MM.1S (cell line): Measurements from ENCODE around the gene IGF1R.

Experiments used
- DNase-seq: peaks from one replicate; pipeline ENCODE4 v3.0.0-alpha.2; 2015
- H2AFZ ChIP-seq: fragments of 300-600 bp; sonication (generic); 2 replicates; pipeline ENCODE4 v1.6.0; 2016; ENCODE audit warnings: antibody characterized with exemption, low read length
- H3F3A ChIP-seq: fragments of 300-600 bp; sonication (generic); 2 replicates; pipeline ENCODE4 v1.6.1; 2016; ENCODE audit warnings: mild to moderate bottlenecking, antibody characterized with exemption, low read length, moderate library complexity, mixed read lengths; ENCODE audit not compliant: insufficient read depth
- H3K27ac ChIP-seq: fragments of 300-600 bp; sonication (generic); 2 replicates; pipeline ENCODE4 v1.5.1; 2016; ENCODE audit warnings: mild to moderate bottlenecking, low read length
- H3K27me3 ChIP-seq: fragments of 300-600 bp; sonication (generic); replicated peaks from 2 replicates; pipeline ENCODE4 v1.6.0; 2016; ENCODE audit warnings: low read length; ENCODE audit not compliant: insufficient read depth
- H3K36me3 ChIP-seq: fragments of 300-600 bp; sonication (generic); replicated peaks from 2 replicates; pipeline ENCODE4 v1.6.1; 2016; ENCODE audit warnings: mild to moderate bottlenecking, low read length, mixed read lengths; ENCODE audit not compliant: insufficient read depth
- H3K4me1 ChIP-seq: fragments of 300-600 bp; sonication (generic); 2 replicates; pipeline ENCODE4 v1.6.1; 2016; ENCODE audit warnings: low read length, mixed read lengths
- H3K4me2 ChIP-seq: fragments of 300-600 bp; sonication (generic); 2 replicates; pipeline ENCODE4 v1.6.0; 2016; ENCODE audit warnings: low read depth, low read length
- H3K4me3 ChIP-seq: fragments of 300-600 bp; sonication (generic); 2 replicates; pipeline ENCODE4 v1.5.1; 2016; ENCODE audit warnings: low read length, mixed read lengths
- H3K79me2 ChIP-seq: fragments of 300-600 bp; sonication (generic); 2 replicates; pipeline ENCODE4 v1.6.1; 2016; ENCODE audit warnings: mixed run types, low read length, mixed read lengths
- H3K9ac ChIP-seq: fragments of 300-600 bp; sonication (generic); 2 replicates; pipeline ENCODE4 v1.6.1; 2016; ENCODE audit warnings: low read length, mixed read lengths
- H3K9me2 ChIP-seq: fragments of 300-600 bp; sonication (generic); replicated peaks from 2 replicates; pipeline ENCODE4 v1.6.1; 2016; ENCODE audit warnings: mild to moderate bottlenecking, low read length, mixed read lengths; ENCODE audit not compliant: insufficient read depth
- H3K9me3 ChIP-seq: fragments of 300-600 bp; sonication (generic); replicated peaks from 2 replicates; pipeline ENCODE4 v1.6.1; 2016; ENCODE audit warnings: mild to moderate bottlenecking, low read length, mixed read lengths; ENCODE audit not compliant: insufficient read depth
- H4K20me1 ChIP-seq: fragments of 300-600 bp; sonication (generic); 2 replicates; pipeline ENCODE4 v1.6.1; 2016; ENCODE audit warnings: mild to moderate bottlenecking, low read length, moderate library complexity, mixed read lengths; ENCODE audit not compliant: insufficient read depth
- EZH2 ChIP-seq: fragments of 300-600 bp; sonication (generic); optimal IDR thresholded peaks from 2 replicates; pipeline ENCODE3; 2017; ENCODE audit warnings: low read depth, mild to moderate bottlenecking, antibody characterized with exemption, low read length, mixed read lengths
- EZH2phosphoT487 ChIP-seq: fragments of 300-600 bp; sonication (generic); IDR thresholded peaks from 2 replicates; pipeline ENCODE4 v1.6.1; 2018; ENCODE audit warnings: antibody characterized with exemption, low read length
- TF ChIP-seq, protein P1 (sequence below): fragments of 300-600 bp; sonication (generic); IDR thresholded peaks from 2 replicates; pipeline ENCODE4 v1.5.1; 2016; ENCODE audit warnings: antibody characterized with exemption, low read length, mixed read lengths

Gene IGF1R

DNA sequence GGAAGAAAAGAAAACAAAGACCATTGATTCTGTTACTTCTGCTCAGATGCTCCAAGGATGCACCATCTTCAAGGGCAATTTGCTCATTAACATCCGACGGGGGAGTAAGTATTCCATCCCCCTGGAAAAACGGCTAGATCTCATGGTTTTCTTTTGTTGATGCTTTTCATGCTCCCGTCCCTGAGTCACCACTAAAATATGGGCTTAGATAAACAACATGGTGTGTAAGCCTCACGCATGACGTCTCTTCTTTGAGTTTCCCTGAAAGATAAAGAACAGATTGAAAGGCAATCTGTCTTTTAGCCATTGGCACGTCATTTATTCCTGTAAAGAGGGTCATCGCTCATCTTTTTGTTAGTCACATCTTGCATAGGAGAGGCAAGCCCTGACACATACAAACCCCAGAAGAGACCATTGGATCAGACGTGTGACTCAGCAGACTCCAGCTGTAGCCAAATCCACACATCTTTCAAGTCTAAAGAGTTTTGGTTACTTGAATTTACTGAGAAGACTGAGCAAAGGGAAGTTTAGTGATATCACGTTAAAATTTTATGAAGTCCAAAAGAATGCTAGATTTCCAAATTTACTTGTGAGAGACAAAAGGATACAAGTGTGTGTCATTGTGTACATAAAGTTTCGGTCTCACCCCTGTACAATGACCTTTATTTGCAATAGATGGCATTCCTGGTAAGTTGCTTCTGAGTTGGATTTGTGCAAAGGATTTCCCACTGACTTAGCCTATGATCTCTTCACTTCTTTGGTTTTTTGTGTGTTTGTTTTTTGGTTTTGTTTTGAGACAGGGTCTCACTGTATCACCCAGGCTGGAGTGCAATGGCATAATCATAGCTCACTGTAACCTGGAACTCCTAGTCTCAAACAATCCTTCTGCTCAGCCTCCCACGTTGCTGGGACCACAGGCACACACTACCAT, 248.7 kb downstream of the IGF1R start:
- no peak overlapping the region for H2AFZ ChIP-seq
- H3K9me2 ChIP-seq, result no peaks in the 10 kb centered on the region
- no peaks in the 10 kb centered on the region for H3K27me3 ChIP-seq
- no peak overlapping the region for H3K4me2 ChIP-seq
- no peak overlapping the region for H3K9ac ChIP-seq
- no peak for DNase-seq
- no peaks in the 10 kb centered on the region for H3K9me3 ChIP-seq
- no peak overlapping the region for H3K27ac ChIP-seq
- H4K20me1 ChIP-seq, result no peaks in the 10 kb centered on the region
- H3F3A ChIP-seq, result no peaks in the 10 kb centered on the region
- no peak overlapping the region for H3K4me3 ChIP-seq
- no peak for TF ChIP-seq EZH2phosphoT487
- no peak for TF ChIP-seq EZH2
- TF ChIP-seq, protein P1, sequence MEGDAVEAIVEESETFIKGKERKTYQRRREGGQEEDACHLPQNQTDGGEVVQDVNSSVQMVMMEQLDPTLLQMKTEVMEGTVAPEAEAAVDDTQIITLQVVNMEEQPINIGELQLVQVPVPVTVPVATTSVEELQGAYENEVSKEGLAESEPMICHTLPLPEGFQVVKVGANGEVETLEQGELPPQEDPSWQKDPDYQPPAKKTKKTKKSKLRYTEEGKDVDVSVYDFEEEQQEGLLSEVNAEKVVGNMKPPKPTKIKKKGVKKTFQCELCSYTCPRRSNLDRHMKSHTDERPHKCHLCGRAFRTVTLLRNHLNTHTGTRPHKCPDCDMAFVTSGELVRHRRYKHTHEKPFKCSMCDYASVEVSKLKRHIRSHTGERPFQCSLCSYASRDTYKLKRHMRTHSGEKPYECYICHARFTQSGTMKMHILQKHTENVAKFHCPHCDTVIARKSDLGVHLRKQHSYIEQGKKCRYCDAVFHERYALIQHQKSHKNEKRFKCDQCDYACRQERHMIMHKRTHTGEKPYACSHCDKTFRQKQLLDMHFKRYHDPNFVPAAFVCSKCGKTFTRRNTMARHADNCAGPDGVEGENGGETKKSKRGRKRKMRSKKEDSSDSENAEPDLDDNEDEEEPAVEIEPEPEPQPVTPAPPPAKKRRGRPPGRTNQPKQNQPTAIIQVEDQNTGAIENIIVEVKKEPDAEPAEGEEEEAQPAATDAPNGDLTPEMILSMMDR, result no peak
- H3K79me2 ChIP-seq, result no peaks in the 10 kb centered on the region
- no peaks in the 10 kb centered on the region for H3K4me1 ChIP-seq
- H3K36me3 ChIP-seq, result no peaks in the 10 kb centered on the region

DNA sequence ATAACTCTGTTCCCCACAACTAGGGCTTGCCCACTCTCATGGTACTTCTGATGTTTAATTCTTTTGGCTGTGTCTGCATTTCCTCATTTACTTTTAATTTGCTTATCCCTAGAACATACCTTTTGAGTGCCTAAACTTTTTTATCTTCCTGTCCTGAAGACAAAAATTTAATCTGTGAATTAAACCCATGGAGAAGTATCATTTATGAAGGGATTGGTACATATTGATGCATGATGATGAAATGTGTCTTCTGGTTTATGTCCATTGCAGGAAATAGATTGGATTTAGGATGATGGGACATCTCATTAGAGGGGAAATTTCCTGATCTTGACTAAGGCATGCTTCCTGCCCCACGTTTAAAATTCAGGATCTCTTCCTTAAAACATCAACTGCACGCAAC, 249.8 kb downstream of the IGF1R start:
- H3K9ac ChIP-seq, result no peak overlapping the region
- H3K4me3 ChIP-seq, result no peak overlapping the region
- H3K4me2 ChIP-seq, result no peak overlapping the region
- TF ChIP-seq, protein P1, result no peak
- no peak for TF ChIP-seq EZH2phosphoT487
- TF ChIP-seq EZH2, result no peak
- no peaks in the 10 kb centered on the region for H3K9me2 ChIP-seq
- H2AFZ ChIP-seq, result no peak overlapping the region
- H4K20me1 ChIP-seq, result no peaks in the 10 kb centered on the region
- no peaks in the 10 kb centered on the region for H3K79me2 ChIP-seq
- H3F3A ChIP-seq, result no peaks in the 10 kb centered on the region
- no peaks in the 10 kb centered on the region for H3K4me1 ChIP-seq
- no peaks in the 10 kb centered on the region for H3K9me3 ChIP-seq
- no peak overlapping the region for H3K27ac ChIP-seq
- DNase-seq, result no peak
- no peaks in the 10 kb centered on the region for H3K27me3 ChIP-seq
- no peaks in the 10 kb centered on the region for H3K36me3 ChIP-seq

DNA sequence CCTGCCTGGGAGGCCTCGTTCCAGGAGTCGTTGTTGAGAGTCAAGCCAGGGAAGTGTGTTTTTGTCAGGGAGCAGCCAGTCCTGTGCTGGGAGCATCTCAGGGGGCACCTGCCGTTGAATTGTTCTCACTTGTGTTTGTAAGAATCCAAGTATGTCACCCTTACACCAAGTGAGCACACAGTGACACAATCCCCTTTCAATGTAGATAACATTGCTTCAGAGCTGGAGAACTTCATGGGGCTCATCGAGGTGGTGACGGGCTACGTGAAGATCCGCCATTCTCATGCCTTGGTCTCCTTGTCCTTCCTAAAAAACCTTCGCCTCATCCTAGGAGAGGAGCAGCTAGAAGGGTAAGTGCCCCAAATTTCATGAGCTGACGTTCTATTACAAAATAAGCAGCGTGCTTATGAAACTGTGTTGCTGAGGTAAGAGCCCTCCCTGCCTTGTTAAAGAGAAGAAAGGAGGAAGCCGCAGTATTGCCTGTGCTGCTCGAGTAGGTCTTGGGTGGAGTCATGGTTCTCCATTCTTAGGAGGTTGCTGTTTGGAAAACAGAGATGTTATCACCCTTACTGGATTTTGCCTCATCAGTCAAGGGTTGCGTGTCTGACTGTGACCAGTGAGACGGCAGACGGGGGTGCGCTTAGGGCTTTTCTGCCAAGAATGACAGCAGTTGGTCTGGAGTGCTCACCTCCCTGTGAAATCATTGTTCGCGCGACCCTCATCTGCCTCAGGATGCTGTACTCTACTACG, 251.1 kb downstream of the IGF1R start:
- no peaks in the 10 kb centered on the region for H3K9me3 ChIP-seq
- no peak for DNase-seq
- no peaks in the 10 kb centered on the region for H3K79me2 ChIP-seq
- H3K4me3 ChIP-seq, result no peak overlapping the region
- H3K4me1 ChIP-seq, result no peaks in the 10 kb centered on the region
- no peaks in the 10 kb centered on the region for H3K9me2 ChIP-seq
- H3K27me3 ChIP-seq, result no peaks in the 10 kb centered on the region
- H3K4me2 ChIP-seq, result no peak overlapping the region
- H4K20me1 ChIP-seq, result no peaks in the 10 kb centered on the region
- no peak overlapping the region for H2AFZ ChIP-seq
- no peaks in the 10 kb centered on the region for H3F3A ChIP-seq
- H3K9ac ChIP-seq, result no peak overlapping the region
- no peak for TF ChIP-seq EZH2
- TF ChIP-seq EZH2phosphoT487, result no peak
- TF ChIP-seq, protein P1, result no peak
- H3K36me3 ChIP-seq, result no peaks in the 10 kb centered on the region
- no peak overlapping the region for H3K27ac ChIP-seq
